VCaP (cell line): ENCODE results near the gene MYLIP.

Experiments
- H3K27ac ChIP-seq: fragments of 450-650 bp; 2 replicates; pipeline ENCODE4 v1.5.1; 2017
- TF ChIP-seq, protein P1 (sequence below): fragments of 450-650 bp; conservative IDR thresholded peaks from 2 replicates; pipeline ENCODE4 v1.5.1; 2017; ENCODE audit warnings: mild to moderate bottlenecking, moderate library complexity

MYLIP gene

DNA sequence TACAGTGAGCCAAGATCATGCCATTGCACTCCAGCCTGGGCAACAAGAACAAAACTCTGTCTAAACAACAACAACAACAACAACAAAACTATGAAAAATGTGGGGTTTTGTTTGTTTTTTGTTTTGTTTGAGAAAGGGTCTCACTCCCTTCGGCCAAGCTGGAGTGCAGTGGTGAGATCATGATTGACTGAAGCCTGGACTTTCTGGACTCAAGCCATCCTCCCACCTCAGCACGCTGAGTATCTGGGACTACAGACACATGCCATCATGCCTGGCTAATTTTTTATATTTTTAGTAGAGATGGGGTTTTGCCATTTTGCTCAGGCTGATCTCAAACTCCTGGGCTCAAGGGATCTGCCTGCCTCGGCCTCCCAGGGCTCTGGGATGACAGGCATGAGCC lies 2.8 kb upstream of the MYLIP start:
- TF ChIP-seq, protein P1, sequence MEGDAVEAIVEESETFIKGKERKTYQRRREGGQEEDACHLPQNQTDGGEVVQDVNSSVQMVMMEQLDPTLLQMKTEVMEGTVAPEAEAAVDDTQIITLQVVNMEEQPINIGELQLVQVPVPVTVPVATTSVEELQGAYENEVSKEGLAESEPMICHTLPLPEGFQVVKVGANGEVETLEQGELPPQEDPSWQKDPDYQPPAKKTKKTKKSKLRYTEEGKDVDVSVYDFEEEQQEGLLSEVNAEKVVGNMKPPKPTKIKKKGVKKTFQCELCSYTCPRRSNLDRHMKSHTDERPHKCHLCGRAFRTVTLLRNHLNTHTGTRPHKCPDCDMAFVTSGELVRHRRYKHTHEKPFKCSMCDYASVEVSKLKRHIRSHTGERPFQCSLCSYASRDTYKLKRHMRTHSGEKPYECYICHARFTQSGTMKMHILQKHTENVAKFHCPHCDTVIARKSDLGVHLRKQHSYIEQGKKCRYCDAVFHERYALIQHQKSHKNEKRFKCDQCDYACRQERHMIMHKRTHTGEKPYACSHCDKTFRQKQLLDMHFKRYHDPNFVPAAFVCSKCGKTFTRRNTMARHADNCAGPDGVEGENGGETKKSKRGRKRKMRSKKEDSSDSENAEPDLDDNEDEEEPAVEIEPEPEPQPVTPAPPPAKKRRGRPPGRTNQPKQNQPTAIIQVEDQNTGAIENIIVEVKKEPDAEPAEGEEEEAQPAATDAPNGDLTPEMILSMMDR = no peak
- H3K27ac ChIP-seq = no peak overlapping the region

DNA sequence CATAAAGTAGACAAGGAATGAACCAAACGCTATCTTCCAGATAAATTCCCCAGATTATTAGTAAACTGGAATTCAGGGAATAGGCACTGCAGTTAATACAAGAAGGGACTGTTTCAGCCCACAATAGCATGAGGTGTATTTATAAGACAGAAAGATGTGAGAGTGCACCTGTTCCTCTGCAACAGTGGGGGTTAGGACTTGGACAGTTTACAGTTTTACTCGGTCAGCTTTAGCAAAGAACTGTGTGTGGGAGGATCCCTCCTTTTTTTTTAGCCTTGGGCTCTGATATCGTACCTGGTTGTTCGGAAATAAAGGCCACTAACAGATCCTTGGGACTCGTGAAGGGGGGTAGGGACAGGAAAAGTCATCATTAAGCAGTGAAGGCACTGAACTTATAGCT lies 2.0 kb upstream of the MYLIP start:
- H3K27ac ChIP-seq = no peak overlapping the region
- TF ChIP-seq, protein P1 = no peak

DNA sequence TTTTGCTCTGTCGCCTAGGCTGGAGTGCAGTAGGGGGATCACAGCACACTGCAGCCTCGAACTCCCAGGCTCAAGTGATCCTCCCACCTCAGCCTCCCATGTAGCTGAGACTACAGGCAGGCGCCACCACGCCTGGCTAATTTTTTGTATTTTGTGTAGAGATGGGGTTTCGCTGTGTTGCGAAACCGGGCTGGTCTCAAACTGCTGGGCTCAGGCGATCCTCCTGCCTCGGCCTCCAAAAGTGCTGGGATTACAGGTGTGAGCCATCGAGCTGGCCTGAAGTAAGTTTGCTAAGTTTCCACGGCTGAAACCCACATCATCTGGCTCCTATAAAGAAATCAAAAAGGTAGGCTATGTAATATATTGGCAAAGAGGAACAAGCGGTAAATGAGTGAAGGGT lies 1.4 kb upstream of the MYLIP start:
- TF ChIP-seq, protein P1 = no peak
- no peak overlapping the region for H3K27ac ChIP-seq

DNA sequence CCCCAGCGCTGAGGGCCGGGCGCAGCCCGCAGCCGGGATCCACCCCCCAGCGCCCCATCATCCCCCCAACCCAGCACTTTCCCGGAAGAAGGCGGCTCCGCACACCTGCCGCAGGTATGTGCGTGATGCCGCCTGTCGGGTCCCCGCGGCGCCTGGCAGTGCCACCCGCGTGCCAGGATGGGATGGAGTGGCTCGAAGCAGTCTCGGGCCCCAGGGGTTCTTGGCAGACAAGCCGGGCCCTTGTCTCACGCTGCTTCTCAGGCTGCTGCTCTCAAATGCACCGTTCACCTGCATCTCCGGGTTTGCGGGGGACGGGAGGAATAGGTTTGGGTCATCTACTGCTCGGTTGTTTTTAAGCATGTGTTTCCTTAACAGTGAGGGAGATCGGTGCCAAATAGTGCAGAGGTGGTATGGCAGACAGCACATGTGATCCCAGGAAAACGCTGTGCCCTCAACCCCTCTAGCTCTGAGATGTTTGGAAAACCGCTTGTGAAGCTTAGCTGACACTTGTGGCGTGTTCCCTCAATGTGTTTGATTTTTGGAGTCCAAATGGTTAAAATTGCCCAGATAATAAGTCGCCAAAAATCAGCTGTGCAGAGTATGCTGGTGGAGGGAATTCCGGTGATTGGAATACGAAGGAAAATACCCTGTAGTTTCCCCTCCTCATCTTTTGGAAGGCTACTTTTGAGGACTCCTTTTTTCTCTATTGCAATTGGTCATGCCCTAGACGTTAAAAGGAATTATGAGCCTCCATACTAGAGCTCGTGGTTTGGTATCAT lies 926 bp downstream of the MYLIP start:
- TF ChIP-seq, protein P1 = no peak
- H3K27ac ChIP-seq = peak overlapping the region; percentile 61

DNA sequence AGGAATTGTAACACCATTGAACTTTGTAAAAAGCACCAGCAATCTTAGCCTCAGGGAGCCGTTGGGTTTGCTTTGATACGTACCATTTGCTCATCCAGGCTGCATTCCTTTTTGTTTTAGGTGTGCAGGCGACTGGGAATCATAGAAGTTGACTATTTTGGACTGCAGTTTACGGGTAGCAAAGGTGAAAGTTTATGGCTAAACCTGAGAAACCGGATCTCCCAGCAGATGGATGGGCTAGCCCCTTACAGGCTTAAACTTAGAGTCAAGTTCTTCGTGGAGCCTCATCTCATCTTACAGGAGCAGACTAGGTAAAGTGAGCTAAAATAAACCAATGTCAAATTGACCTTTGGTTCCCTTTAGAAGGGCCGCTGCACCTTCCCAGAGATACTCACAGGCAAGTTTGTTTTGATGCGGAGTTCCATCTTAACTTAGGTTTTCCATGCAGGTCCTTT lies 1.6 kb downstream of the MYLIP start:
- TF ChIP-seq, protein P1 = no peak
- peak overlapping the region; percentile 61 for H3K27ac ChIP-seq

DNA sequence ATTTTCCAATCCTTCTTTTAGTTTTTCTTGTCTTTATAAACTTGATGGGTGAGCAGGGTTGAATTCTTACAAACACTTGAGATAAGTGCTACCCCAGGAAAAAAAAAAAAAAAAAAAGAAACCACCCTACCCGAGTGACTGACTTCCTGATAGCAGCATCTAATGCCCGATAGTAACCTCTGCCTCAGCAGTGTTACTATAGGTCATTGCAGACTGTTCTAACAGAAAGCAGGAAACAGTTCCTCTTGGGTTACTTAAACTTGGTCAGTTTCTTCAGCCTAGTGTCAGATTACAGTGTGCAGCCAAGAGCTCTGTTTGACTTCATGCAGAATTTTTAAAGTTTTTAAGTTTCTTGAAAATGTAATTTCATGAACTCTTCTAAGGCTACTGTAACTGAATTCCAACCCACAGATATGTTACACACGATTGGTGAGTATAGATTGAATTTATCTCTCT lies 2.1 kb downstream of the MYLIP start:
- TF ChIP-seq, protein P1 = no peak
- H3K27ac ChIP-seq = peak overlapping the region; percentile 61

DNA sequence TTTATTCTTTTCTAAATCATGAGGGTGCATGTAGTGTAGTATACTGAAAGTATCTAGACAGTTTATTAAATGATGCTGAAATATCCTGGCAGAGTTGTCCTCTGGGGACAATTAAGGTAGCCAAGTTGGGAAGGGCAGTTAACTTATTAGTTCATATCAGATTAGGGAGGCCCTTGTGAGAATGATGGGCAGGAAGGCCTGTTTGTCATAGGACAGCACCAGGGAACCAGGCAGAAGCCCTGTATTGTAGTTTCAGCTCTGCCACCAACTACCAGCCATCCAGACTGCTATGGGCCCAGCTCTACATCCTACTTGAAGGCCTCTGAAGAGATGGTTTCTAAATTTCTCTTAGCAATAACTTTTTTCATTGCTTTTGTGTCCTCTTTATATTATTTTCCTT lies 4.0 kb downstream of the MYLIP start:
- no peak overlapping the region for H3K27ac ChIP-seq

More for the DNA sequence above, 4.0 kb downstream of the MYLIP start:
- TF ChIP-seq, protein P1 = no peak
